GM18499 (cell line): ENCODE measurements around the gene ELFN2.

Experiments used
- ATAC-seq: cut with Tn5 transposase; IDR thresholded peaks from one replicate; pipeline ENCODE4 v1.9.1; 2021; ENCODE audit warnings: moderate number of reproducible peaks; ENCODE audit not compliant: insufficient read depth, unreplicated experiment

Gene ELFN2

DNA sequence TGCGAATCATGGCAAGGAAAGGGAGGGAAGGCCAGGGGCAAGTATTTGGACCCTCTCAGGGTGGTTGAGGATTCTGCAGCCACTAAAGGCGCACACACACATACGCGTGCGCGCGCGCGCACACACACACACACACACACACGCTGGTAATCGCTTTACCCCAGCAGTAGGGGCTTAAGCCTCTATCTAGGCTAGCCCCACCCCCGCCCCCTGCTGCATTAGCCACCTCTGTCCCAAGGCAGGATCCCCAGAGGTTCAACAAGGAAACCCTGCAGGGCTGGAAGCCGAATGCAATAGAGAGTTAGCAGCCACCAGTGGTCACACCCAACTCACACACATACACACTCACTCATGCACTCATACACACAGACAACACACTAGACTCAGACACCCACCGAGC lies 28.6 kb upstream of the ELFN2 start:
- ATAC-seq = no peak

DNA sequence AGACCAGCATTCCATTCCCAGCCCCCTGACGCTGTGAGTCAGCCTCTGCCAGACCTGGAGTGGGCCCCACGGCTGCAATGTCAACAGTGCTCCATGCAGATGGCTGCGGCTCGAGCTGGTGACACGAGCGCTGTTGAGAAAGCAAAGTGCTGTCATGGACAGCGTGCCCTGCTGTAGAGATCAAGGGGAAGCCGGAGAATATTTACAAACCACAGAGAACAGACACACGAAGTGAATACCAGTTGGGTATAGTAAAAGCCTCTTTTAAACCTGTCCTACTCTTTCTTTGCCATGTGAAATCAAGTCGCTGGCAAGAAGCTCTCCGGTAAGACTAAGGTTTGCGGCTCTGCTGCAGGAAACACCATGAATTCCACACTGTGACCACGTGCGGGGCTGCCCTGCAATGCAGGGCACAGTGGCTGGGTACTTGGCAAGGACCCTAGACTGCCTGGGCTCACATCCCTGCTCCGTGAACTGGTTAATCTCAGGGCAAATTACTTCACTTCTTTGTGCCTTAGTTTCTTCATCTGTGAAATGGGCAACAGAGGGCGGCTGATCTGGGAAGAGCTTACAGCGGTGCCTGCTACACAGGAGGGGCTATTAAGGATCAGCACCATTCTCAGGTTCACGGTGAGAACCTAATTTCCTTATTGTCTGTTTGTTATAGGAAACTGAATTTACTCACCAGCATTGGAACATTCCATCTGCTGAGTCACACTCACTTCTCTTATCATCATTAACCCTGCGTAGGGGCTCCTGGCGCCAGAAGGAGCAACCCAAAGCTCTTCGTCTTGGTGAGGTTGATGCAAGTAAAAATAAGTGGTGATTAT lies 27.8 kb upstream of the ELFN2 start:
- no peak for ATAC-seq

DNA sequence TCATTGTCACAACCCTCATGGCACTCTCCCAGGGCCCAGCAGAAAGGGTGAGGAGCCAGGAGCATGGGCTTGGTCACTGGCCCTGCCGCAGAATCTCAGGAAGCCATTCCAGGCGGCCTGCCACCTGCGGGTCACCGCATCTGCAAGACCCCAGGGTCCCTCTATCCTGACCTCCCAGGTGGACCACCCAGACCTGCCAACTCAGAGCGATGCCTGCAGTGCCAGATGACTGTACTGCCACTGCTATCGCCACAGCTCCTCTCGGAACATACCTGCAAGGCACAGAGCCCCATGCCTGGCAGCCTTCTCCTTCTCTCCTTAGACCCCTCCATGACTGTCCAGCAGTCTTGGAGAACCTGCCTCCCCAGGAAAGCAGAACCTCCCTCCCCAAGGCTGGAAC lies 26.4 kb upstream of the ELFN2 start:
- ATAC-seq = no peak

DNA sequence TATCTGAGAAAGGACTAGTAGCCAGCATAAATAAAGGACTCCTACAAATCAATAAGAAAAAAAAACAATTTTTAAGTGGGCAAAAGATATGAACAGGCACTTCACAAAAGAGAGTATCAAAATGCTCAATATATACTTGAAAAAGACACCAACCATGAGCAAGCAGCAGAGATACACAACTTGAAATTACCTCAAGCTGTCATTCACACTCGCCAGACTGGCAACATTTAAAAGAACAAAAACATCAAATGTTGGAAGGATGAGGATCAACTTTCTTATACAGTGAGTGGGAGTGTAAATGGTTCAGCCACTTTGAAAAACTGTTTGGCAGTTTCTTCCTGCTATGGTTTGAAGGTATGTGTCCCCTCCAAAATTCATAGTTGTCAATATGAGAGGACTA lies 23.9 kb upstream of the ELFN2 start:
- no peak for ATAC-seq

DNA sequence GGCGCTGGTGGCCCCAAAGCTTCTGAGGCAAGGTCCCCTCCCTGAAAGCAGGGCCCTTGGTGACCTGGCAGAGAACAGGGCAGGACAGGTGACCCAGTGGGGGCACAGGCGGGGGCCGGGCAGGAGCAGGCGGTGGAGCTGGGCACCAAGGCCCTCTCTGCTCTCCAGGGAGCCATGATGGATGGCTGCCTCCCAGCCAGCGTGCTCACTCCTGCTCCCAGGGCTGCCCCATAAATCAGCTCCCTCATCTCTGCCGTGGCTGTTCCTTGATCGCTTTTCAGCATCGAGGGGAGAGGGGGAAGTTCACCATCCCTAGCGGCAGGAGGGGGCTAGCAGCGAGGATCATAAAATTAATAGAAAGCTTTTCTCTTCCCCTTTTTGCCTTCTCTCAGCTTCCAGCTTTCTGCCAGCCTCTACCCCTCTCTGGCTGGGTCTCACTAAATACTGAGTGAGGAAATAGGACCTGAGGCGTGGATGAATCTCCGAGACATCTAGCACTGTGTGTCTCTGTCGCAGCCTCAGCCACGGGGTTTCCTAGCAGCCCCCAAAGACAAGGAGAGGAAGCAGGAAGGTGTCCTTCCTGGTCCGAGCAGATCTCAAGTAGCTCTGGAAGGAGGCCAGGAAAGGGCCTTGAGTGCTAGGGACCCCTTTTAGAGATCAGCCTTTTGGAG lies 22.2 kb upstream of the ELFN2 start:
- ATAC-seq = no peak

DNA sequence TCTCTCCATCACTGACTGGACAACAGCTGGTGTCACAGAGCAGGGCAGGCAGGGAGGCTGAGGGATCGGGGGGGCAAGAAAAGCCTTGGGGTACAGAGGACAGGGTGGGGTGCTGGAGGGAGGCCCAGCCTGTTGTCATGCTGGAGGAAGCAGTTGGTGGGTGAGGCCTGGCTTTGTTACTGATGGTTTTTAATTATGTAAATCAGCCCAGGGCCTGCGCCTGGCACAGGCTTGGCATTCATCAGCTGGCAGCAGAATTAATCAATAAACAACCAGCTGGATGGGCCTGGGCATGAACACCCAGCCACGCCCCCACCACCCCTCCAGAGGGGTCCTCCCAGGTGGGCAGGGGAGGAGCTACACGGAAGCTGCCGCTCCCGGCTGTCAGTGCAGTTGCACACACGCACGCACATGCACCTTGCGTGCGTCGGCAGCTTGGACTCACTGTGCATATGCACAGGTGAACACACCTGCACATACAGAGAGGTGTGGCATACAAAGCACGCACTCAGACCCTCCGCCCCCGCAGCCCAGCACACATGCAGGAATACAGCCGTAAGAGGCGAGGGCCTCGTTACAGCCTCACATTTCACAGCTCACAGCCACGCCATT lies 21.3 kb upstream of the ELFN2 start:
- ATAC-seq = no peak

DNA sequence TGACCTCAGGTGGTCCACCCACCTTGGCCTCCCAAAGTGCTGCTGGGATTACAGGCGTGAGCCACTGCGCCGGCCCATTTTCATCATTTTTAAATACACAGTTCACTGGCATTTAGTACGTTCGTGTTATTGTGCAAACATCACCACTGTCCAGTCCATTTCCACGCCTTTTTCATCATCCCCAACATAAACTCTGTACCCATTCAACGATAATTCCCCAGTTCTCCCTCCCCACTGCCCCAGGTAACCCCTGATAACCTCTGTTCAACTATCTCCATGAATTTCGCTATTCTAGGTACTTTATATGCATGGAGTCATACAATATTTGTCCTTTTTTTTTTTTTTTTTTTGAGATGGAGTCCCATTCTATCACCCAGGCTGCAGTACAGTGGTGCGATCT lies 18.2 kb upstream of the ELFN2 start:
- ATAC-seq = no peak

DNA sequence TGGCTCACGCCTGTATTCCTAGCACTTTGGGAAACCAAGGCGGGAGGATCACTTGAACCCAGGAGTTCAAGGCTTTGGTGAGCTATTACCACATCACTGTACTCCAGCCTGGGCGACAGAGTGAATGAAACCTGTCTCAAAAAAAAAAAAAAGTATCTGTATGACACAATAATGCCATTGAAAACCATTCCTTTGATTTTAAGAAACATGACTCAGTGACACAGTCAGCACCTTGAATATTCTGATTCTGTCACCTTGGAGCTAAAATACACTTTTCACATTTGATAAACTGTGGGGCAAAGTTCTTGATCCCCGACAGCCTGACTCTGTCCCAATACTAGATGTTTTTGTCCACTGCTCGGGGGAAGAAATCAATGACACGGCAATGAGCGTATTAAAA lies 16.7 kb upstream of the ELFN2 start:
- no peak for ATAC-seq

DNA sequence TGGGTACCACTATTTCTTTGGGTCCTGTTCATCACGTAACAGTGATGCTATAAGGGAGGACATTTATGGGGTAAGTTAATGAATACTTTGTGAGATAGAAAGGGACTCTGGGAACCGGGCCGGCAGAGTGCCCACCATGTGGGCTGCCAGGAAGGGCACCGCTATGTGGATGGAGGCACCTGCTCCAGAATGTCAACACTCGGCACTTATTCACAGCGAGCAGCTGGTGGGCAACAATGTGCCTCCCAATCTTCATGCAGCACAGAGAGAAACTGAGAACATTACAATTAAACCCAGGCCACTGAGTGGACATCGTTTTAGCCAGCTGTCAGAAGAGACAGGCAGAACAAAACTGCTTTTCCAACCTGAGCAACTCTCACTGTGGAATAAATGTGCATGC lies 15.8 kb upstream of the ELFN2 start:
- no peak for ATAC-seq

DNA sequence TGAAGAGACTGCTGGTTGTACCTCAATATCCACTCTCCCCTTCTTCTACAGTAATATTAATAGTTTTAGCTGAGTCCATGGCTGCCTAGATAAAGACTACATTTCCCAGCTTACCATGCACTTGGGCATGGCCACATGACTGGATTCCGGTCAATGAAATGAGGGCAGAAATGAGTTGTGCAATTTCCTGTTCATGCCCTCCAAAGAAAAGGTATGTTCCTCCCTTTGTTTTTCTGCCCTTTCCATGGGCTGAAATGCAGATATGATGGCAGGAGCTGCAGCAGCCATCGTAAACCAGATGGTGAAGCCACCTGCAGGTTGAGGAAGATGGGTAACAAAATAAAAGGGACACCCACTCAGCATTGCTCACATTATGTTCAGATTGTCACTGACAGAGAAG lies 15.3 kb upstream of the ELFN2 start:
- ATAC-seq = no peak

DNA sequence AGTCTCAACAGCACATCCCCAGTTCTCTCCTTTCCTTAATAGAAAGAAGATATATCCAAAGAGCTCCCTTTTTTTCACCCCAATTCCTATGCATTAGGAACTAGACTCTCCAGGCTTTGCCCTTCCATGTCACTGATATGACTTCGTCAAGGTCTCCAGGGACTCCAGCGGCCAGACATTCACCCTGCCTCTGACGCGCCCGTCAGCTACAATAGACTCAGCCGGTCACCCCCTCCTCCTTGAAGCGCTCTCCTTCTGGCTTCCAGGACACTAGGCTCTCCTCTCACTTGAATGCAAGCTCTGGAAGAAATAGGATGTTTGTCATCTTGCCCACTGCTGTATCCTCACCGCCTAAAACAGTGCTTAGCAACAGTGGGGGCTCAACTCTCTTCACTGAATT lies 14.9 kb upstream of the ELFN2 start:
- no peak for ATAC-seq

DNA sequence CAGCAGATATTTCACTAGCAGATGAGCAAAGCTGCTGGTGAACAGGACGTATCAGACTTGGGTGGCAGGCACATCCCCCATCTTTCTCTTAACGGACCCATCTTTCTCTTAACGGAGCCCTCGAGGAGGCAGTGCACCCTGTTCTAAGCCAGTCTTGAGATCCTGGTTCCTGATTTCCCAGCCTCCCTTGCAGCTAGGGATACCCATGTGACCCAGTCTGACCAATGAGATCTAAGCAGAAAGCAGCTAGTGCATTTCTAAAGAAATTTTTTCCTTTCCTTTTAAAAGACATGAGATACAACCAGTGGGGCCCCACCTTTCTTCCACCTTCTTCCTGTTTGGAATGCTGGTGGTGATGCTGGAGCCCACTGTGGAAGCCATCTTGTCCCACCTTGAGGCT lies 13.6 kb upstream of the ELFN2 start:
- no peak for ATAC-seq

DNA sequence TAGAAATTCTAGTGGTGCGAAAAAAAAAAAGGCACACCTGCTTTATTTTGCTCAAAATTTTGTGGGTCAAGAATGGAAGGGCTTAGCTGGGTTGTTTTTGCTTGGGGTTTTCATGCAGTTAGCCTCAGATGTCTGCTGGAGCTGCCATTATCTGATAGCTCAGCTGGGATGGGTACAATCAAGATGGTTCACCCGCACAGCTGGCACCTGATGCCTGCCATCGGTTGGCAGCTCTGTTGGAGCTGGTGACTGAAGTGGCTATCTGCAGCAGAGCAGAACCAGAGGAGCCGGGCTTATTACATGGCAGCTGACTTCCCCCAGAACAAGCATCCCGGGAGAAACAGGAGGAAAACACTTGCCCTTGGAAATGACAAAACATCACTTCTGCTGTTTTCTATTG lies 12.1 kb upstream of the ELFN2 start:
- ATAC-seq = no peak

DNA sequence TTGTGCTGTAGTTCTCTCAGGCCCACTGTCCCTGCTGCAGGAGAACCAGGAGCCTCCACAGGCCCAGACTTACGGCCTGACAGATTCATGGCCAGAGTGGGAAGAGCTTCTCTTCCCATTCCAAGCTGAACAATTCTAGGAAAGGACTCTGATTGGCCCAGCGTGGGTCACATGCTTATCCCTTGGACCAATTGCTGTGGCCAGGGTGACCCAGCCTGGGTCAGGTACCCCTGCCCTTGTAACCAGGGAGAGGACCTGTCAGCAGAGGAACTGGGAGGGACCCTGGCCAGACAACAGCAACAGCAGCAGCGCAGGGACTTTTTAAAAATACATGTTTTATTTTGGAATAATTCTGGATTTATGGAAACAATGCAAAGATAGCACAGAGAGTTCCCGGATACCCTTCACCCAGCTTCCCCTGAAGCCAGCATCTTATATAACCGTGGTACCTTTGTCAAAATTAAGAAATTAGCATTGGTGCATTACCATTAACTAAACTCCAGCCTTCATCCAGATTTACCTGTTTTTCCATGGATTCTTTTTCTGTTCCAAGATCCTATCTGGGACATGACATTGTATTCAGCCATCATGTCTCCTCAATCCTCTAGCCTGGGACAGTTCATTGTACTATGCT lies 8.8 kb upstream of the ELFN2 start:
- ATAC-seq = no peak

DNA sequence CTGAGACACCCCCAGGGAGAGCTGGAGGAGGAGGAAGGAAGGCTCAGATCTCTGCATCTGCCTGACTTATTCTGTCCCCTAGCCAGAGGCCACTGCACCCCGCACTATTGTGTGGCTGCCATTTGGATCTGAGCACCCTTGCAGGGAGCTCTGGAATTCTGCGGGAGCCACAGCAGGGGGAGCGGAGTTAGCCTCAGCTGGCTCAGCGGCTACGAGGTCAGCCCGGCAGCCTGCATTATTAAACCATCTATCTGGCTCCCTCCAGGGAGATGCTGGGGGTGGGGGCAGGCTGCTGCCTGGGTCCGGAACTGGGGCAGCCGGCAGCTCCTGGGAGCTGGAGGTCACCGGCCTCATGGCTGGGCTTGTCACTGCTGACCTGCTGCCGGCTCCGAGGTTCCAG lies 6.5 kb upstream of the ELFN2 start:
- no peak for ATAC-seq

DNA sequence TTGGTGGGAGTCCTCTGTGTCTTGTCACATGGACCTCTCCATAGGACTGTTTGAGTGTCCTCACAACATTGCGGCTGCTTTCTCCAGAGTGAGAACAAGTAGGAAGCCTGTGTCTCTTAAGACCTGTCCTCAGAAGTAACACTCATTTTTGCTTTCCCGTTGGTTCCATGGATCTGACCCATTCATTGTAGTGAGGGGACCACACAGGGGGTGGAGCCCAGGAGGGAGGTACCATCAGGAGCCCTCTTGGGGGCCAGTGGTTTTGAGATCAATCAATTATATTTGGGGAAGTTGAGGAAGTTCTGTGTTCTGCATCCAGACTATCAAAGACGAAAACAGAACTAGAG lies 5.4 kb upstream of the ELFN2 start:
- no peak for ATAC-seq

DNA sequence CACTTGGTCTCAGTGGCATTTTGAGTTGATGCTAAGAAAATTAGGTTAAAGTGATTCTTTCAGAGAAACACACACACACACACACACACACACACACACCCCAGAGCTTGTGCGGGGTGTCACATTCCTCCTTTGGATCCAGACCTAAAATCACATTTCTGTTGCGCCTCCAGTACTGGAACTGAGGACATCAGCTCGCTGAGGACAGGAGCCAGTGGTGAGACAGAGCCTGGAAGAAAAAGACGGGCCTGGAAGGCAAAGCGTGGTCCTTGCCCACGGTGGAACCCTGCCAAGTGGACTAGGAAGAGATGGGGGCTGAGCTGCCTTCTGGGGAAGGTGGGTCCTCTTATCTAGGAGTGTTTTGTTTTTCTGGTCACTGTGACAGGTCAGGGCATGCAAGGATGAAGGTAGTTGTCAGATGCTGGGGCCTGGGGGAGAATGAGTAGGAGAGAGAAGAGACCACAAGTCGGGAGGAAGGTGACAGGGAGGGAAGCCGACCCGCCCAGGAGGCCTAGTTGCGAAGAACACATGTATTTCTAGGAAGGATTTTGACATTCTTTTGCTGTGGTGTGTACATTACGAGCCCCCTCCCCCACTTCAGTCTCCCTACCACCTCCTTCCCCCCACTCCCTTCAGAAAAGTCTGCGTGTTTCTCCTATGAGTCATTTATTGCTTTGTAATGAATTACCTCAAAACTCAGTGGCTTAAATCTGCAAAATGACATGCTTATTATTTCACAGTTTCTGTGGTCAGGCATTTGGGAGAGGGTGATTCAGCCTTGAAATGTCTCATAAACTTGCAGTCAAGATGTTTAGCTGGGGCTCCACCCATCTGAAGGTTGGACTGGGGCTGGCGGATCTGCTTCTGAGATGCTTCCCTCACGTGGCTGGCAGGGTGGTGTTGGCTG lies 4.8 kb upstream of the ELFN2 start:
- no peak for ATAC-seq

DNA sequence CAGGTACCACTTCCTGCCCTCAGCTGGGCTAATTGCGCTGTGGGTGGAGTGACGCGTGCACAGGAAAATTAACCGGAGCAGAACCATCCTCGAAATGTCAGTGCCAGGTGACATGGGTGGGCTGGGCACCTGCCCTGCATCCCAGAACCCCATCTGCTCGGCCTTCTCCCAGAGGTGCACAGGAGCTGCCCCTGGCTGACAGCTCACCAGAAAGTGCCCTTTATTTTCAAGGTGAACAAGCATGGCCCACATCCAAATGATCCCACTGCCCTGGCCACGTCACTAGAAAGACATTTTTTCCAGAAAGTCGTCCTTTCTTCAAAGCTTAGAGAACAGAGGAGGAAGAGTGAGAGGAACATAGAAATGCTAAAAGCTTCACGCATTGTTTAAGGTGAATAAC lies 4.1 kb upstream of the ELFN2 start:
- no peak for ATAC-seq

DNA sequence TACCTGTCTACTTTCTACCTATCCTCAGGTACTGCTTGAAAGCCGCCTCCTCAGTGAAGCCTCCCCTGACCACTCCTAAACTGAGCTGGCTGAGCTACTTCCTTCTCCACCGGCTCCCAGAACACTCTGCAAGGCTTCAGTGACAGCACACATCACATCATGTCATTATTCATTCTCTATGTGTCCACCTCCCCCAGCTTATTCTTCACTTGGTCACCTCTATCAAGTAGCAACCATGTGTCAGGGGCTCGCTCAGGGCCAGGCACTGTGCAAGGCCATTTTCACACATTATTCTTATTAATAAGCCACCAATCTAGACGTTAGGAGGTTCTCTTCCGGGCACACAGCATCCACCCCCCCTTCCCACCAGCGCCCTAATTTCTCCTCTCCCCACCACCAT lies 3.7 kb upstream of the ELFN2 start:
- no peak for ATAC-seq
